DND-41 (cell line): ENCODE results near the gene CUBN.

Source experiments
- EZH2 ChIP-seq: IDR thresholded peaks from 3 replicates; pipeline ENCODE4 v1.6.1; 2012; ENCODE audit warnings: borderline replicate concordance, low read depth, mild to moderate bottlenecking, moderate library complexity, low read length, inconsistent platforms; ENCODE audit not compliant: severe bottlenecking
- TF ChIP-seq, protein P1 (sequence below): IDR thresholded peaks from 2 replicates; pipeline ENCODE4 v1.5.1; 2012; ENCODE audit warnings: borderline replicate concordance, low read length, moderate library complexity, mild to moderate bottlenecking; ENCODE audit not compliant: poor library complexity, severe bottlenecking; ENCODE audit errors: extremely low read depth

DNA sequence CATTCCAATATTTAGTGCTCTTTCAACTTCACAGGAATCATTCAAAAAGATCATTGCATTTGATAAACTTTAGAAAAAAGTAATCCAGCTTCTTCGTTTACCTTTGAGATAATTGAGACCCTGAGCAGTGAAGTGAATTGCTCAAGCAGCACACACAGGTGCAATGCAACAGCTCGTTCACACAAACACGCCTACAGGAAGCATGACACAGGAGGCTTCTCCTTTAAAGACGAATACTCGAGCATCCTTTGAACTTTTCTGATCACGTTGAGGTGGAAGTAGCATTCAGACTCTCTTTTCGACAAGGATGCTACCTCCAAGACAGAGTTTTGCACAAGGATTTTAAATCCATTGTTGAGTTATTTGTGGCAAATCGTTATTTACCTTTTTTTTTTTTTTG lies 294.4 kb downstream of the CUBN start:
- TF ChIP-seq, protein P1, sequence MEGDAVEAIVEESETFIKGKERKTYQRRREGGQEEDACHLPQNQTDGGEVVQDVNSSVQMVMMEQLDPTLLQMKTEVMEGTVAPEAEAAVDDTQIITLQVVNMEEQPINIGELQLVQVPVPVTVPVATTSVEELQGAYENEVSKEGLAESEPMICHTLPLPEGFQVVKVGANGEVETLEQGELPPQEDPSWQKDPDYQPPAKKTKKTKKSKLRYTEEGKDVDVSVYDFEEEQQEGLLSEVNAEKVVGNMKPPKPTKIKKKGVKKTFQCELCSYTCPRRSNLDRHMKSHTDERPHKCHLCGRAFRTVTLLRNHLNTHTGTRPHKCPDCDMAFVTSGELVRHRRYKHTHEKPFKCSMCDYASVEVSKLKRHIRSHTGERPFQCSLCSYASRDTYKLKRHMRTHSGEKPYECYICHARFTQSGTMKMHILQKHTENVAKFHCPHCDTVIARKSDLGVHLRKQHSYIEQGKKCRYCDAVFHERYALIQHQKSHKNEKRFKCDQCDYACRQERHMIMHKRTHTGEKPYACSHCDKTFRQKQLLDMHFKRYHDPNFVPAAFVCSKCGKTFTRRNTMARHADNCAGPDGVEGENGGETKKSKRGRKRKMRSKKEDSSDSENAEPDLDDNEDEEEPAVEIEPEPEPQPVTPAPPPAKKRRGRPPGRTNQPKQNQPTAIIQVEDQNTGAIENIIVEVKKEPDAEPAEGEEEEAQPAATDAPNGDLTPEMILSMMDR, result no peak
- TF ChIP-seq EZH2, result no peak
